H1 (cell line): ENCODE measurements around the gene P2RX6. TPM values are rescaled to one million over a fixed set of nuclear protein-coding genes. Genes with fewer than 3 reads are reported as not detected.

Experiments used
- CTCF ChIA-PET: fragments of 300-600 bp; sonication (Branson Sonifier 250); formaldehyde crosslinking; loops from one replicate; lab custom pipeline; 2021; ENCODE audit not compliant: partially characterized antibody; lab: Charles Lee
- POLR2A ChIA-PET: fragments of 300-600 bp; sonication (Branson Sonifier 250); formaldehyde crosslinking; loops from one replicate; lab custom pipeline; 2021; ENCODE audit warnings: inconsistent platforms; ENCODE audit not compliant: partially characterized antibody; lab: Charles Lee
- DNase-seq, 2 experiments: peaks; one replicate each; pipeline versions ENCODE4 v3.0.0 to v3.0.0-alpha.2; 2010 to 2022; ENCODE audit warnings: low spot score in 2 of 2, low read depth in 1 of 2, mixed read lengths in 1 of 2
- FAIRE-seq: peaks from 2 replicates; lab custom pipeline; 2011; peaks lifted over from hg19 to GRCh38; lab: Jason Lieb, UNC
- H2AFZ ChIP-seq: 2 replicates; pipeline ENCODE4 v1.8.1; 2012; ENCODE audit warnings: low read length, inconsistent platforms
- H2AK5ac ChIP-seq: 2 replicates; pipeline ENCODE4 v1.6.1; 2013; ENCODE audit warnings: low read depth, low read length
- H2BK120ac ChIP-seq: replicated peaks from 2 replicates; pipeline ENCODE3; 2013; ENCODE audit warnings: low read depth, low read length, inconsistent platforms
- H2BK12ac ChIP-seq: 2 replicates; pipeline ENCODE4 v1.6.1; 2013; ENCODE audit warnings: low read depth, low read length
- H2BK15ac ChIP-seq: 2 replicates; pipeline ENCODE4 v1.6.1; 2013; ENCODE audit warnings: low read length
- H2BK20ac ChIP-seq: 2 replicates; pipeline ENCODE4 v1.6.1; 2013; ENCODE audit warnings: low read length
- H2BK5ac ChIP-seq: 2 replicates; pipeline ENCODE4 v1.6.1; 2013; ENCODE audit warnings: low read depth, low read length
- H3K14ac ChIP-seq: 2 replicates; pipeline ENCODE4 v1.6.1; 2013; ENCODE audit warnings: inconsistent platforms; ENCODE audit not compliant: insufficient read length
- H3K18ac ChIP-seq: 2 replicates; pipeline ENCODE4 v1.6.1; 2013; ENCODE audit warnings: low read length; ENCODE audit errors: extremely low read depth
- H3K23ac ChIP-seq: 2 replicates; pipeline ENCODE4 v1.6.1; 2013; ENCODE audit warnings: inconsistent platforms; ENCODE audit not compliant: insufficient read length
- H3K23me2 ChIP-seq: 2 replicates; pipeline ENCODE4 v1.6.1; 2013; ENCODE audit warnings: low read depth, low read length
- H3K27ac ChIP-seq: 2 replicates; pipeline ENCODE4 v1.6.1; 2011; ENCODE audit warnings: low read depth, low read length, inconsistent platforms
- H3K27me3 ChIP-seq, 4 experiments: replicated peaks in 1 of 4; 1 replicate in 1 of 4; 2 replicates in 3 of 4; pipeline versions ENCODE4 v1.6.1 to v1.8.1; 2011 to 2013; ENCODE audit warnings: low read length in 3 of 4, mild to moderate bottlenecking in 3 of 4, inconsistent platforms in 2 of 4, mixed read lengths in 2 of 4, moderate library complexity in 1 of 4; ENCODE audit not compliant: control insufficient read depth in 3 of 4, insufficient read depth in 3 of 4; ENCODE audit errors: extremely low read depth in 1 of 4
- H3K36me3 ChIP-seq, 4 experiments: 2 replicates each; pipeline versions ENCODE4 v1.6.1 to v1.8.1; 2011 to 2013; ENCODE audit warnings: mild to moderate bottlenecking in 4 of 4, low read length in 3 of 4, moderate library complexity in 2 of 4, control low read depth in 1 of 4, inconsistent platforms in 1 of 4; ENCODE audit not compliant: insufficient read depth in 4 of 4, control insufficient read depth in 2 of 4
- H3K4ac ChIP-seq: replicated peaks from 2 replicates; pipeline ENCODE3; 2013; ENCODE audit warnings: low read length, low read depth, mixed read lengths, inconsistent platforms; ENCODE audit not compliant: insufficient read length
- H3K4me1 ChIP-seq, 4 experiments: replicated peaks in 1 of 4; 1 replicate in 1 of 4; 2 replicates in 3 of 4; pipeline versions ENCODE4 v1.6.1 to v1.8.1; 2011 to 2013; ENCODE audit warnings: low read length in 3 of 4, inconsistent platforms in 2 of 4, mixed read lengths in 1 of 4; ENCODE audit not compliant: insufficient read depth in 4 of 4, control insufficient read depth in 3 of 4
- H3K4me2 ChIP-seq, 2 experiments: 2 replicates each; pipeline versions ENCODE4 v1.6.1 to v1.8.1; 2011 to 2013; ENCODE audit warnings: low read depth in 2 of 2, low read length in 2 of 2, control low read depth in 1 of 2, inconsistent platforms in 1 of 2, mild to moderate bottlenecking in 1 of 2; ENCODE audit not compliant: insufficient read depth in 1 of 2
- H3K4me3 ChIP-seq, 4 experiments: fragments of 200-600, 300-600 bp in 1 of 4; sonication (generic), shearing (Covaris generic), sonication (Bioruptor Twin) in 1 of 4; 2 replicates each; pipeline versions ENCODE4 v1.5.1 to v1.8.1; 2011 to 2016; ENCODE audit warnings: low read length in 4 of 4, low read depth in 3 of 4, control low read depth in 2 of 4, inconsistent platforms in 2 of 4, mild to moderate bottlenecking in 2 of 4, mixed read lengths in 1 of 4, moderate library complexity in 1 of 4; ENCODE audit not compliant: insufficient read depth in 2 of 4; ENCODE audit errors: extremely low read depth in 1 of 4
- H3K56ac ChIP-seq: replicated peaks from 2 replicates; pipeline ENCODE3; 2013; ENCODE audit warnings: low read depth, mild to moderate bottlenecking, mixed read lengths, low read length, inconsistent platforms; ENCODE audit not compliant: insufficient read length
- H3K79me1 ChIP-seq: 2 replicates; pipeline ENCODE4 v1.6.1; 2013; ENCODE audit warnings: low read depth, low read length, control low read depth
- H3K79me2 ChIP-seq, 2 experiments: 2 replicates each; pipeline versions ENCODE4 v1.6.1 to v1.8.1; 2012 to 2013; ENCODE audit warnings: low read length in 2 of 2, mild to moderate bottlenecking in 2 of 2, inconsistent platforms in 1 of 2; ENCODE audit not compliant: insufficient read depth in 2 of 2, control insufficient read depth in 1 of 2
- H3K9ac ChIP-seq, 4 experiments: replicated peaks in 1 of 4; 1 replicate in 1 of 4; 2 replicates in 3 of 4; pipeline versions ENCODE4 v1.6.1 to v1.8.1; 2011 to 2013; ENCODE audit warnings: low read depth in 3 of 4, low read length in 3 of 4, control low read depth in 2 of 4, mild to moderate bottlenecking in 2 of 4, moderate library complexity in 2 of 4, inconsistent platforms in 1 of 4; ENCODE audit errors: extremely low read depth in 1 of 4
- H3K9me3 ChIP-seq, 2 experiments: 2 replicates each; pipeline versions ENCODE4 v1.6.1 to v1.8.1; 2012 to 2013; ENCODE audit warnings: mild to moderate bottlenecking in 2 of 2, moderate library complexity in 2 of 2, control low read depth in 1 of 2, inconsistent platforms in 1 of 2, low read depth in 1 of 2, low read length in 1 of 2, mixed read lengths in 1 of 2; ENCODE audit not compliant: insufficient read depth in 2 of 2
- H4K20me1 ChIP-seq, 2 experiments: replicated peaks in 1 of 2; 2 replicates each; pipeline versions ENCODE3 to v1.8.1; 2011 to 2013; ENCODE audit warnings: inconsistent platforms in 2 of 2, low read length in 2 of 2, mild to moderate bottlenecking in 1 of 2; ENCODE audit not compliant: insufficient read depth in 2 of 2, control insufficient read depth in 1 of 2
- H4K5ac ChIP-seq: 2 replicates; pipeline ENCODE4 v1.6.1; 2013; ENCODE audit warnings: low read length, low read depth, mixed read lengths, inconsistent platforms; ENCODE audit not compliant: insufficient read length
- H4K8ac ChIP-seq: 2 replicates; pipeline ENCODE4 v1.8.0; 2013; ENCODE audit warnings: mild to moderate bottlenecking, moderate library complexity, low read length, inconsistent platforms; ENCODE audit not compliant: insufficient read depth; ENCODE audit errors: extremely low read depth
- H4K91ac ChIP-seq: replicated peaks from 2 replicates; pipeline ENCODE3; 2013; ENCODE audit warnings: low read length, mixed read lengths, inconsistent platforms; ENCODE audit not compliant: insufficient read length
- POLR2A ChIP-seq, 2 experiments: IDR thresholded peaks; 1 replicate in 1 of 2; 2 replicates in 1 of 2; pipeline ENCODE4 v1.6.1; 2011; ENCODE audit warnings: low read depth in 2 of 2, low read length in 2 of 2, mild to moderate bottlenecking in 2 of 2; ENCODE audit errors: control extremely low read depth in 1 of 2
- WGBS, 2 experiments: shearing (Covaris generic) in 1 of 2; methylation state at CpG; one replicate each; pipeline versions ENCODE4 v1.1.6 to v1.1.7; 2013 to 2015; ENCODE audit warnings: low lambda C conversion rate in 2 of 2, mixed read lengths in 2 of 2, inconsistent platforms in 1 of 2, low coverage in 1 of 2, missing lambda C conversion rate in 1 of 2; ENCODE audit not compliant: insufficient replicate concordance in 2 of 2, insufficient coverage in 1 of 2, insufficient read length in 1 of 2; ENCODE audit errors: extremely low coverage in 1 of 2, missing lambda C conversion rate in 1 of 2; 5-methylcytosine and 5-hydroxymethylcytosine counted together
- polyA plus RNA-seq, 7 experiments: library from polyadenylated mRNA; depleted of rRNA in 3 of 7; stranded (reverse) in 5 of 7; unstranded in 2 of 7; fragments of >200 nt in 5 of 7; fragments of 200-250 nt in 2 of 7; gene quantifications; 1 replicate in 5 of 7; 2 replicates in 1 of 7; 4 replicates in 1 of 7; pipeline versions ENCODE4 v1.2.1 to v1.2.3, GENCODE V29; 2011 to 2013; ENCODE audit warnings: missing spikeins in 2 of 7, mixed read lengths in 2 of 7
- total RNA-seq: library from RNA; stranded (reverse); fragmentation: NEBNext Ultra II Directional; extraction: Animal tissue kit (Norgen Biotek cat#: 25700); gene quantifications from 2 replicates; pipeline ENCODE4 v1.2.1, GENCODE V29; 2021

P2RX6 gene
- total and polyA plus RNA-seq, 2 of the 8 experiments (the other 6 are each of a cell fraction or from before 2014, with no cell fraction given): 0.09 TPM; not detected in 1

DNA sequence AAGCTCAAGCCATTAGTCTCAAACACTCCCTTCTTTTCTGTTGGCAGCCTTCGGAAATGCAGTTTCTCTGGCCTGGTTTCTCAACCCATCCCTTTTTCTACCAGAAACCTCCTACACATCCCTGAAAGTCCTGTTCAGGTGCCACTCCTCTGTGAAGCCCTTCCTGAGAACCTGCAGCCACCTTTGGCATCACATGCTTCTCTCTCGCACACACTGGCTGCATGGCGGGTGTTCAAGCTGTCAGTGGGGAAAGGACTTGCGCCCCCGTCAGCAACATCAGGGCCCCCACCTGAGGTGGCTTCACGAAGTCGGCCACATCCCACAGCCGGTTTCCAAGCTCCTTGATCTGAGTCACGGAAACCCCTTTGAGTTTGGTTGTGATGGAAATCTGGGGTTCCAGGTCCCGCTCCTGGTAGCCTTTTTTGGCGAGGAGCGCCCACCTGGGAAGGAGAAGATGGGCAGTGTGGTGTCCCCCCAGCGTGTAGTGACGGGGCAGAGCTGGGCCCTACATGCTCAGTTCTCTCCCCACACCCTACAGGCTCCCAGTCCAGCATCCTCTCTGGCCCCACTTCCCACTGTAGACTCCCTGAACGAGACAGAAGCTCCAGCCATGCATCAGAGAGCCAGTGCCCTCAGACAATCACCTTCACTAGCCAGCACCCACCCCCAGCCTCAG, 29.0 kb downstream of the P2RX6 start:
- no peak overlapping the region for H2AK5ac ChIP-seq
- H3K36me3 ChIP-seq: no peaks in the 10 kb centered on the region
- CTCF ChIA-PET: interaction anchor here (0.8 to 3.9 kb wide), 7 partner anchors 10 to 62 kb away, joined by 3 to 18 read pairs (median 4); partner anchors contain the start of gene LZTR1
- 88% methylated on average over 15 of the region's 15 CpGs; no CpG with 5 or more reads in 1 of the 2 experiments for WGBS, 2 experiments
- FAIRE-seq (no peak), DNase-seq (no peak)
- H3K18ac ChIP-seq: no peak overlapping the region
- no peaks in the 10 kb centered on the region for H3K79me2 ChIP-seq
- no peak overlapping the region for H2BK20ac ChIP-seq
- H3K4me3 ChIP-seq: no peak overlapping the region
- no peak overlapping the region for H2AFZ ChIP-seq
- POLR2A ChIA-PET: interaction anchor here (0.7 to 1.8 kb wide), 2 partner anchors 21 to 45 kb away, joined by 3 to 5 read pairs; no protein-coding TSS in a partner anchor
- H2BK15ac ChIP-seq: no peak overlapping the region
- peaks cover 6% of the 10 kb centered on the region; the same call in 1 of the 2 replicates for H3K23me2 ChIP-seq
- H3K27me3 ChIP-seq: peaks cover 0 to 7% (median 2%) of the 10 kb centered on the region in 4 experiments; a peak in 3 of 7 replicates
- no peak overlapping the region for H3K23ac ChIP-seq
- no peak overlapping the region for H2BK120ac ChIP-seq
- no peak overlapping the region for H2BK5ac ChIP-seq
- no peak overlapping the region for H4K8ac ChIP-seq
- no peak overlapping the region for H2BK12ac ChIP-seq
- no peak overlapping the region for H3K4ac ChIP-seq
- H3K27ac ChIP-seq: no peak overlapping the region
- peaks cover 0 to 10% (median 0%) of the 10 kb centered on the region in 4 experiments; a peak in 2 of 7 replicates for H3K4me1 ChIP-seq
- no peaks in the 10 kb centered on the region for H4K20me1 ChIP-seq
- no peak overlapping the region for H3K9ac ChIP-seq
- no peak overlapping the region for H4K5ac ChIP-seq
- no peak overlapping the region for H3K14ac ChIP-seq
- no peaks in the 10 kb centered on the region for H3K9me3 ChIP-seq
- no peak overlapping the region for H3K56ac ChIP-seq
- H3K4me2 ChIP-seq: no peak overlapping the region
- H3K79me1 ChIP-seq: no peaks in the 10 kb centered on the region
- H4K91ac ChIP-seq: no peak overlapping the region
- no peak for TF ChIP-seq POLR2A (IDR thresholded peaks at IDR 0.05; ENCODE audit: control extremely low read depth in 1 of 2, low read depth in 2 of 2, low read length in 2 of 2)
